Transverse colon (tissue), 4 donors: ENCODE measurements around the gene GAPDHS. TPM values are rescaled to one million over a fixed set of nuclear protein-coding genes. Genes with fewer than 3 reads are reported as not detected.

ENCODE experiments used
- DNase-seq: peaks from one replicate; pipeline ENCODE4 v3.0.0-alpha.2; 2019
- H3K27ac ChIP-seq, 4 donors: fragments of 200-600 bp; sonication (generic); 2 replicates each; pipeline ENCODE4 v1.5.1; 2016 to 2018; ENCODE audit warnings: inconsistent platforms in 4 of 4
- H3K27me3 ChIP-seq: fragments of 200-600 bp; sonication (generic); 2 replicates; pipeline ENCODE4 v1.5.1; 2017; ENCODE audit warnings: inconsistent platforms
- H3K36me3 ChIP-seq, 4 donors: fragments of 200-600 bp; sonication (generic); 2 replicates each; pipeline ENCODE4 v1.5.1; 2017 to 2019; ENCODE audit warnings: inconsistent platforms in 4 of 4
- H3K4me1 ChIP-seq, 4 donors: fragments of 200-600 bp; sonication (generic); 2 replicates each; pipeline ENCODE4 v1.5.1; 2017 to 2020; ENCODE audit warnings: inconsistent platforms in 4 of 4
- H3K4me3 ChIP-seq, 4 donors: fragments of 200-600 bp; sonication (generic); 1 replicate in 1 of 4; 2 replicates in 3 of 4; pipeline versions ENCODE4 v1.5.1 to v1.6.1; 2017 to 2019; ENCODE audit warnings: inconsistent platforms in 4 of 4
- H3K9me3 ChIP-seq, 2 donors: fragments of 200-600 bp; sonication (generic); 2 replicates each; pipeline ENCODE4 v1.5.1; 2017 to 2019; ENCODE audit warnings: inconsistent platforms in 2 of 2
- CTCF ChIP-seq, 5 experiments: fragments of 200-600 bp in 3 of 5; fragments of 450-650 bp in 2 of 5; sonication (generic) in 3 of 5; IDR thresholded peaks; 1 replicate in 2 of 5; 2 replicates in 3 of 5; pipeline ENCODE4 v1.5.1; 2016 to 2017; ENCODE audit warnings: antibody characterized with exemption in 5 of 5, inconsistent platforms in 3 of 5, mild to moderate bottlenecking in 2 of 5, moderate library complexity in 1 of 5
- EP300 ChIP-seq: sonication (generic); formaldehyde crosslinking; IDR thresholded peaks from one replicate; pipeline ENCODE4 v1.6.1; 2017; ENCODE audit warnings: antibody characterized with exemption, low read depth
- POLR2A ChIP-seq: fragments of 450-650 bp; IDR thresholded peaks from one replicate; pipeline ENCODE4 v1.6.1; 2016; ENCODE audit warnings: antibody characterized with exemption, mild to moderate bottlenecking, moderate library complexity
- POLR2AphosphoS5 ChIP-seq, 3 donors: sonication (generic); formaldehyde crosslinking; IDR thresholded peaks; one replicate each; pipeline ENCODE4 v1.6.1; 2016; ENCODE audit warnings: antibody characterized with exemption in 3 of 3
- whole genome bisulfite sequencing, 2 donors: methylation state at CpG; one replicate each; pipeline ENCODE4 v1.1.5; 2018; ENCODE audit warnings: low coverage in 1 of 2; 5-methylcytosine and 5-hydroxymethylcytosine counted together
- in situ Hi-C, 4 donors: fragments of 200-750 bp; cut with MboI; loops; one replicate each; pipeline versions ENCODE4 v1.15.0 to v1.15.1; 2017; ENCODE audit warnings: low sequenced_read_pairs in 3 of 4, low pct_ligation_motif_present in 1 of 4, low pct_unique_long_range_greater_than_20kb in 1 of 4
- intact Hi-C: fragments of 100-400 bp; cut with DNase I; formaldehyde crosslinking; loops from one replicate; pipeline ENCODE4 v1.15.1; 2023; ENCODE audit warnings: low total_unique reads
- total RNA-seq, 4 donors: library from RNA; depleted of rRNA; stranded (reverse); fragments of >200 nt; gene quantifications; one replicate each; pipeline ENCODE4 v1.1.0, GENCODE V29; 2016

The GAPDHS gene
- total RNA-seq, 4 donors from 2014 or later: not detected

GRCh38 chr19:35506011-35506410, 27.2 kb upstream of the GAPDHS start:
- intact Hi-C loops: no loop called here
- Histone ChIP-seq H3K4me3 (no peak overlapping the region), H3K36me3 (no peaks in the 10 kb centered on the region)

GRCh38 chr19:35507561-35507960, 25.7 kb upstream of the GAPDHS start:
- DNase-seq: no peak
- Histone ChIP-seq H3K36me3 (no peaks in the 10 kb centered on the region), H3K27me3 (peaks cover 47% of the 10 kb centered on the region), H3K4me1 (peaks cover 0 to 20% (median 9%) of the 10 kb centered on the region in 4 donors), H3K4me3 (no peak overlapping the region), H3K9me3 (no peaks in the 10 kb centered on the region), H3K27ac (no peak overlapping the region)
- intact Hi-C loops (no loop called here), in situ Hi-C loops (no loop called here)
- WGBS, 2 donors: 84% methylated on average over 11 of the region's 11 CpGs; no CpG with 5 or more reads in 1 of the 2 donors
- TF ChIP-seq POLR2AphosphoS5 (IDR thresholded peaks at IDR 0.05) (no peak), EP300 (no peak), CTCF (IDR thresholded peaks at IDR 0.05) (no peak), POLR2A (no peak)

More at GRCh38 chr19:35506011-35506410, 27.2 kb upstream of the GAPDHS start:
- no peaks in the 10 kb centered on the region for H3K9me3 ChIP-seq
- peaks cover 0 to 20% (median 9%) of the 10 kb centered on the region in 4 donors for H3K4me1 ChIP-seq
- H3K27me3 ChIP-seq: peaks cover 32% of the 10 kb centered on the region
- in situ Hi-C loops: no loop called here
- no peak overlapping the region for H3K27ac ChIP-seq
- DNase-seq: no peak
- 77% methylated on average over 7 of the region's 7 CpGs; no CpG with 5 or more reads in 1 of the 2 donors for WGBS, 2 donors
- TF ChIP-seq CTCF (IDR thresholded peaks at IDR 0.05): no peak
- TF ChIP-seq POLR2A: no peak
- TF ChIP-seq POLR2AphosphoS5 (IDR thresholded peaks at IDR 0.05): no peak
- TF ChIP-seq EP300: no peak

- Histone ChIP-seq H3K9me3 (no peaks in the 10 kb centered on the region), H3K4me1 (peaks cover 0 to 20% (median 9%) of the 10 kb centered on the region in 4 donors), H3K36me3 (no peaks in the 10 kb centered on the region), H3K4me3 (no peak overlapping the region), H3K27ac (no peak overlapping the region), H3K27me3 (peaks cover 52% of the 10 kb centered on the region)
- no peak for DNase-seq
- in situ Hi-C loops (no loop called here), intact Hi-C loops (no loop called here)
- TF ChIP-seq POLR2AphosphoS5 (IDR thresholded peaks at IDR 0.05) (no peak), CTCF (IDR thresholded peaks at IDR 0.05) (no peak), POLR2A (no peak), EP300 (no peak)
- 71 to 84% methylated on average over 2 to 3 of the region's 3 CpGs for WGBS, 2 donors
Measured at GRCh38 chr19:35508129-35508528, 25.1 kb upstream of the GAPDHS start.

- DNase-seq: peak; percentile 71
- intact Hi-C loops (no loop called here), in situ Hi-C loops (no loop called here)
- peak overlapping the region in 2 of 4 donors; percentile 32 to 38 for H3K4me3 ChIP-seq
- no peaks in the 10 kb centered on the region for H3K9me3 ChIP-seq
- 24 to 25% methylated on average over 3 to 12 of the region's 12 CpGs for WGBS, 2 donors
- peaks cover 0 to 20% (median 9%) of the 10 kb centered on the region in 4 donors for H3K4me1 ChIP-seq
- no peak for TF ChIP-seq EP300
- no peak for TF ChIP-seq POLR2AphosphoS5 (IDR thresholded peaks at IDR 0.05)
- no peak for TF ChIP-seq POLR2A
- no peak for TF ChIP-seq CTCF (IDR thresholded peaks at IDR 0.05)
- H3K27me3 ChIP-seq: peaks cover 60% of the 10 kb centered on the region
- H3K27ac ChIP-seq: peak overlapping the region in 1 of 4 donors; percentile 52
- no peaks in the 10 kb centered on the region for H3K36me3 ChIP-seq
Measured at GRCh38 chr19:35509018-35509652, 24.1 kb upstream of the GAPDHS start.
